GM21723 (cell line): Measurements from ENCODE around the gene WT1.

Experiments
- ATAC-seq: cut with Tn5 transposase; IDR thresholded peaks from one replicate; pipeline ENCODE4 v1.9.1; 2021; ENCODE audit warnings: mild to moderate bottlenecking, moderate library complexity; ENCODE audit not compliant: unreplicated experiment

The WT1 gene

GRCh38 chr11:32426192-32426591, 9.1 kb downstream of the WT1 start:
- ATAC-seq, result no peak

DNA sequence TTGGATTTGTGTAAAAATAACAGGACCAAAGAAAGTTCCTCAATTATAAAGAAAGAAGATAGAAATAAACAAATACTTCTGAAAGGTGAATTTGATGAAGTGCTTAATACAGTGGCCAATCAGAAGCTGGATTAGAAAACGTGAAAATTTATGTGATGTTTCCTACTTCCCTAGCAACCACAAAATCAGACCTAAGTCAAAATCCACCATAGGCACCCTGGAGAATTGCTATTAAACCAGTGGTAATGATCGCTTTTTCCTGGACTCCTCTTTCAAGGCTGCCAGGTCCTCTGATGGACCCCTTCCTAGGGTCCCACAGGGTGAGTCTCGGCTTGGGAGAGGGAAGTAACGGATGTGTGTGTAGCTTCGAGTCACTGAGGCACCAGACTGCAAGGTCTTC, 9.6 kb downstream of the WT1 start:
- ATAC-seq, result no peak

- ATAC-seq, result no peak
Observed at GRCh38 chr11:32422545-32422944, 12.8 kb downstream of the WT1 start.

- ATAC-seq, result no peak
Observed at GRCh38 chr11:32421992-32422391, 13.3 kb downstream of the WT1 start.

DNA sequence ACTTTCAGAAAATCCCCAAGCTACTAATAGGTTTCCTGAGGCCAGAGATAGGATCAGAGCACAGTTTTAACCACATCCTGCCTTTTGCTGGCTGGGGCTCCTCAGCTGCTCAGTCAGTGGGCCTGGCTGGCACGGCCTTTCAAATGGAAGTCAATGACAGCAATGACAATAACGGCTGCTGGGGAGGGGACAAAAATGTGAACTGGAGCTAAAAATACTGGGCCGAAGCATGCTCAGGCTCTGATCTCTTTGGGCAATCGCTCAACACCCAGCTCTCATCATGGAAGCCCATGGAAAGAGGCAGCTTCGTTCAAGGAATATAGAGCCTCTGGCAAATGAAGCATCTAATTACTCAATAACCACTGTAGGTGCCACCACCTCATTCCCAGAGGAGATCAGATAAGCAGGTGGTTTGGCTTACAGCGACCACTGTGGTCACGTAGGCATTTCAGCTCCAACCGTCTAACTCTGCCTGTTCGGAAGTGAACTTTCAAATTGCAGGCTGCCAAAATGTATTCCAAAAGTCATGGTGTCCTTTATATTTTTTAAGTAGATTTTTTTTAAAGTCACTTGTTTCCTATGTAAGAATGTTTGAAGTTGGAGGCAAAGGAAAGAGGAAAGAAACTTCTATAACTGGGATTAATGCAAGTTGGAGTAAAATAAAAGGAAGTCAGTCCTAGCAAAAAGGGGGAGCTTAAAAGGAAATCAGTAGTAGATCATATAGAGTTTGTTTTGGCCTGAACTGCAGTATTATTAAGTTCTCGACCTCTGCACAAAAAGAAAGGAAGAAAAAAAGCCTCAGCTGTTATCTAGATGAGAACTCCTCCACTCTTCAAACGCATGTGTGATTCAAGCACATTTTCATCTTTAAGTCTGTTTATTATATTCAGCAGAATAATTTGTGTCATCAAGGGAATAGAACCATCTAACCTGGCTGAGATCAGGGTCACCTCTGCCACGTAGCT, 14.1 kb downstream of the WT1 start:
- peak; percentile 91 for ATAC-seq

DNA sequence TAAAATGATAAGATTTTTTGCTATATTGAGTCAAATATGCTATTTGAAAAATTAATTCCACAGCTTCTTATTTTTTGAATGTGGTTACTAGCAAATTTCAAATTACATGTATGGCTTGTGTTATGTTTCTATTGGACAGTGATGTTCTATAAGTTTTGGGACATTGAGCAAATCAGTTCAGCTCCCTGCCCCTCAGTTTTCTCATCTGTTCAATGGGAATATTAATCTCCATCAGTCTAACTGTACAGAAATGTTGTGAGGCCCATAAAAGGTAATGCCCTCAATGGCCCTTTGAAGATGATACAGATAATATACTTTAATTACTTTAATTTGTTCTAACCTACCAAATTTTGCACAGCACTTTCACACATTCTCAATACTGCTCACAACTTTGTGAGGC, 15.2 kb downstream of the WT1 start:
- no peak for ATAC-seq

- ATAC-seq, result no peak
Observed at GRCh38 chr11:32418836-32419235, 16.5 kb downstream of the WT1 start.

DNA sequence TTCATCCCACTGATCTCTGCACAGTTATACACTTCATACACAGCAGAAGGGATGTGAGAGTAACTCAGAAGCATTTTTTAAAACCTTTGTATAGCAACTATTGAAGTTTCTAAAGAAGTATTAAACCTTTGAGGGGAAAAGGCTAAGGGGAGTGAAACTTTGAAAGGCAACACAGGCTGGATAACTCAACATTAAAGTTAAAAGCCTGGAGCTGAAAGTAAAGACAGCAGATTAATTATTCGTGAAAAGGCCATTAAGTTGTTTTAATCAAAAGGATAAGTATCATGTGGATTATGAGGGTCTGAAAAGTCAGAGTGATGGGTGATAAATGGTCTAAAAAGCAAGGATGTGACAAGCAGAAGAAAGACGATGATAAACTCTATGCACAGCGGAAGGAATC, 17.5 kb downstream of the WT1 start:
- no peak for ATAC-seq

DNA sequence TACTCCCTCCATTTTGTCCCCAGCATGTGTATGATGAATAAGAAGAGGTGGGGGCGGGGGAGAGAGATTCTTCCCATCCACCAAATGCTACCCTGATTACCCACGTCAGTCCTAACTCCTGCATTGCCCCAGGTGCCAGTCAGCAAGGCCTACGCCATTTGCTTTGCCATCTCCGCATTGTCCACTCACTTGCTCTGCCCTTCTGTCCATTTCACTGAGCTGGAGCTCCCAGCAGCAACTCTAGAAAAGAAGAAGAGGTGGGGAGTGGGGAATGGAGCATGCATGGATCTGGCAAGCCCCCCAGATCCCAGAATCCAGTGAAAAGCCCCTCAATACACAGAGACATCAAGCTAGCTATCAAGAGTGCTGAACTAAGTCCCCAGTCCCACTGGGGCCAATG, 19.0 kb downstream of the WT1 start:
- ATAC-seq, result no peak

DNA sequence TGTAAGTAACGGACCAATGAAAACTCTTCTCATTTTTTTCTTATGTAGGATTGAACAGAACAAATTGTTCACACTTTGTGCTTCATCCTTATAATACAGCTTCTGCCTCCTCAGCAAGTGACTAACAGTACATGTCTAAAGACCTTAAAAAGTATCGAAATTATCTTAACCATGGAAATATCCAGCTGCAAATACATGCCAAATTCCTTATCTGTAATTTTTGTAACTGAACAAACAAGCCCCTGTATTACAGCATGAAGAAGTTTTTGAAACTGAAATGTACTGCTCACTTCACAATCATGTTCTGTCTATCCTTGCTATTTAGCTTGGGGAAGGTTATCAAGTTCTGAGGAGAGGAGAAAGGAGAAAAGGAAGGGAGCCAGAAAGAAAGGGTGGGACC, 20.4 kb downstream of the WT1 start:
- no peak for ATAC-seq

- no peak for ATAC-seq
Observed at GRCh38 chr11:32411942-32412615, 23.3 kb downstream of the WT1 start.

GRCh38 chr11:32405592-32405991, 29.7 kb downstream of the WT1 start:
- ATAC-seq, result no peak

GRCh38 chr11:32402836-32403235, 32.5 kb downstream of the WT1 start:
- ATAC-seq, result no peak

DNA sequence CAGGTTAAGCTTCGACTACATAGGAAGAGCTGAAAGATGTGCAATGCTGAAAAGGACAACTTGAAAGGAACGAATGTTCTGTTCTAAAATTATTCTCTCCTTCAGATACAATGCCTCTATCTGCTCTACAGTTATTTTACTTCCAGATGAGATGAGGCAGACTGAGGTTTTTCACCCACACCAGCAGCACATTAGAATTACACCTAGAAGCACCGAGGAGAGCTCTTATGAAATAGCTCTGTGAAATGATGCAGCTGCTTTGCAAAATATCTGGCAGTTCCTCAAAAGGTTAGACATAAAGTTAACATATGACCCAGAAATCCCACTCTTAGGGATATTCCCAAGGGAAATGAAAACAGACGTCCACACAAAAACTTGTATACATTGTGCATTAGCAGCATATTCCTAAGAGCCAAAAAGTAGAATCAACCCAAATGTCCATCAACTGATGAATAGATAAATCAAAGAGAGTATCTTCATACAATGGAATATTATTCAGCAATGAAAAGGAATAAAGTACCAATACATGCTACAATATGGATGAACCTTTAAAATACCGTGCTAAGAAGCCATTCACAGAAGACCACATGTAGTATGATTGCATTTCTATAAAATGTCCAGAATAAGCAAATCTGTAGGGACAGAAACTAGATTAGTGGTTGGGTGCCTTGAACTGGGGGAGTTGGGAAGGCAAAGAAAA, 34.5 kb downstream of the WT1 start:
- ATAC-seq, result no peak

DNA sequence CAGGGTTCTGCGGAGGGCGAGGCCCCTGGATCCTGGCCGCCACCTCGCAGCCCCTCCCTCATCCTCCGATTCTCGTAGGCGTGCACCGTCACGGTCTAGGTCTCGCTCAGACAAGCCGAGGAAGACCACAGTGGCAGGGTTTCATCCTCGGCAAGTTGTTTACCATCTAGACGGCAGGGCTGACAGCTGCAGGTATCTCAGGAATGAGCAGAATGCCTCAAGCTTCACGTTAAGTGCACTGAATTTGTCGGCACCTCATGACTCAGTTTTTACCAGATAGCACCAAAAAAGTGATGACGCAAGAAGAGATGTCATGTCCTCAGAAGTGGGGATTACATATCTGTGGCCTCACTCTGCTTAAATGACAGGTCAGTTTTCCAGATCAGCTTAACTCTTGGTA, 35.1 kb downstream of the WT1 start:
- ATAC-seq, result no peak

DNA sequence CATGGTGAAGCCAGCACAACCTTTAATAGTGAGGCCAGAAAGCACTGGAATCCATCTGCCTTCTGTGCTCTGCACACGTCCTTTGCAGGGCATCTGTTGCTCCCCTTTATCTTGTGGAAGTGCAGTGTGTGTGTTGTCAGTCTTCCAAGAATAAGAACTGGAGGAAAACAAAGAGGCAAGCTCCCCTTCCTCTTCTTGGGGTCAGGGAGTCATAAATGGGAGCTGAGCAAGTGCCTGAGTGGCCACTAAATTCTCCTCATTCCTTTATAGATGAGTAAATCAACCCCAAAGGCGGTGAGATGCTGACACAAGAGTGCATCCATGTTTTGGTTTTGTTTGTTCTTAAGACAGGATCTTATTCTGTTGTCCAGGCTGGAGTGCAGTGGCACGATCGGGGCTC, 38.3 kb downstream of the WT1 start:
- ATAC-seq, result no peak

DNA sequence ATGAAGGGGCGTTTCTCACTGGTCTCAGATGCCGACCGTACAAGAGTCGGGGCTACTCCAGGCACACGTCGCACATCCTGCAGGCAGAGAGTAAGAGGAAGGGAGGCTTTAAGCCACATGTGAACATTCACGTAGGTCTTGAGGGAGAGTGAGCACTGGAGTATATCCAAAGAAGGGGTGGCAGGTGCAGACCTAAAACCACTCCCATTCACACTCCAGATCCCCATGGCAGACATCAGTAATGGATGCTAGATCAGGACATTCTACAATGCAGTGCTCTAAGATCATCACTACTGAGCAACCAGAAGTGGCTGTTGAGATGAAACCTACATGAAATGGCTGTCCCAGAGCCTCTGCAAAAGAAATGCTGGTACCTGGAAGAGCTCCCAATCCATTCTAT, 39.0 kb downstream of the WT1 start:
- ATAC-seq, result peak; percentile 59

DNA sequence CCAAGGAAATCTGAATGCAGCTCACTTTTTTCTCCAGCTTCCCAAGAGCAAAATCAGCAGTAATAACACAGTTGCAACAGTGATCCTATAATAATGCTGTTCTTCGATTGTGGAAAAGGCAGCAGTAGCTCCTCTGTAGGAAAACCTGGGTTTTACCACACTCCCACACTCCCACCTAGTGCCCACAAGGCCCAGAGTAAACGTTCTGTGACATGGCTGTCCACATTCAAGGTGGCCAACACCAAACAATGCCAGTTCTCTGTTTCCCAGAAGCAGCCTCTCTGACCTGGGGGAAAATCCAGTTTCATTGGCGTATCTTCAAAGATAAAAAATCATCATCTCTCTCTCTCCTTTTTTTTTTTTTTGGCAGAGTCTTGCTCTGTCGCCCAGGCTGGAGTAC, 40.2 kb downstream of the WT1 start:
- no peak for ATAC-seq

DNA sequence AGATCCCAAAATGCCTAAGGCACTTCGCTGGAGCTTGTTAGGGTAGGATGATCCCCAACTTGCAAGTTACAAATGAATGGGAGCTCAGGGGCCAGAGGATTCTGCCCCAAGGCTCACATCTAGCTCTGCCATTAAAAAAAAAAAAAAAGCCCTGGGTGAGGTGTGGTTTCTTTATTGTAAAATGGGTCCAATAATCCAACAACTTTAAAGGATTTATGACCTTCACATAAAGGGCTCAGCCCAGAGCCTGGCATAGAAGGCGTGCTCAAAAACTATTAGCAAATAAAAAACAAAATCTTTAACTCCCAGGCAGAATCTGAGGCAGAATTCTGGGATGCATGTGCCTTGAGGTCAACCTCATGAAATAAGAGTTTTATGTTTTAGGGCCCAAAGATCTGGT, 42.5 kb downstream of the WT1 start:
- ATAC-seq, result no peak

- ATAC-seq, result no peak
Observed at GRCh38 chr11:32391956-32392553, 43.3 kb downstream of the WT1 start.

DNA sequence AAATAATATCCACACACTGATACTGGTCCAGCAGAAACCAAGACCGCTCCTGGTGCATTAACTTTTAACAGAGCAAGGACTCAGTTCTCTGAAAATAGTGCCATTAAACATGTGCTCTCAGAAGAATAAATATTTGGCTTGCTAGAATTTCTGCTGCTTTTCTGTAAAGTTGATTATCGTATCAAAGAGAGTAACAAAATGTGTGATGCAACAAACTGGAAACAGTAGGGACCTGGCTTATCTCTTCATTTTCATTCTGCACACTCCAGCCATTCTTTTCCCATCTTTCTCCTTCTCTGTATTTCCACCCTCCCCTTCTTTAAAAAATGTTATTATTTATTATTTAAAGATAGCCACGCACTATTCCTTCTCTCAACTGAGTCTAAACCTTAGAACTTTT, 43.9 kb downstream of the WT1 start:
- ATAC-seq, result no peak
